Endothelial cell of umbilical vein (primary cell): ENCODE results near the gene ANKRD33B. TPM values are rescaled to one million over a fixed set of nuclear protein-coding genes. Genes with fewer than 3 reads are reported as not detected.

Experiments
- BruUV-seq: library from RNA; stranded (reverse); fragments of 400-500 nt; replicated peaks from 2 replicates; lab custom pipeline; 2021; lab: Mats Ljungman, UMichigan
- CTCF ChIA-PET: fragments of 300-600, 350-600 bp; sonication (Branson Sonifier 250); formaldehyde crosslinking; loops from one replicate; lab custom pipeline; 2021; ENCODE audit warnings: antibody characterized with exemption, inconsistent platforms; lab: Charles Lee
- POLR2A ChIA-PET: fragments of 300-600, 350-600 bp; sonication (Branson Sonifier 250); formaldehyde crosslinking; loops from one replicate; lab custom pipeline; 2021; ENCODE audit warnings: antibody characterized with exemption, inconsistent platforms; lab: Charles Lee
- DNase-seq: peaks from one replicate; pipeline ENCODE4 v3.0.0-alpha.2; 2011; ENCODE audit warnings: low read depth, low spot score
- FAIRE-seq: peaks from 2 replicates; lab custom pipeline; 2011; peaks lifted over from hg19 to GRCh38; lab: Jason Lieb, UNC
- H2AFZ ChIP-seq: 2 replicates; pipeline ENCODE4 v1.6.0; 2012; ENCODE audit warnings: low read depth, low read length, control low read depth, inconsistent platforms
- H3K27ac ChIP-seq: 2 replicates; pipeline ENCODE4 v1.5.1; 2011; ENCODE audit warnings: low read depth, mild to moderate bottlenecking, control low read depth, low read length, moderate library complexity; ENCODE audit not compliant: insufficient read depth
- H3K27me3 ChIP-seq, 2 experiments: 2 replicates each; pipeline versions ENCODE4 v1.6.0 to v1.6.1; 2011; ENCODE audit warnings: low read length in 2 of 2, mixed read lengths in 1 of 2; ENCODE audit not compliant: control insufficient read depth in 2 of 2, insufficient read depth in 2 of 2
- H3K36me3 ChIP-seq, 2 experiments: 2 replicates in 1 of 2; 3 replicates in 1 of 2; pipeline ENCODE4 v1.5.1; 2011; ENCODE audit warnings: low read length in 2 of 2, mild to moderate bottlenecking in 1 of 2, moderate library complexity in 1 of 2; ENCODE audit not compliant: control insufficient read depth in 2 of 2, insufficient read depth in 2 of 2; ENCODE audit errors: extremely low read depth in 1 of 2
- H3K4me1 ChIP-seq: 3 replicates; pipeline ENCODE4 v1.5.1; 2011; ENCODE audit warnings: mild to moderate bottlenecking, low read length; ENCODE audit not compliant: control insufficient read depth, insufficient read depth; ENCODE audit errors: extremely low read depth
- H3K4me2 ChIP-seq: 2 replicates; pipeline ENCODE4 v1.6.1; 2011; ENCODE audit warnings: low read length, control low read depth, mixed read lengths; ENCODE audit not compliant: insufficient read depth
- H3K4me3 ChIP-seq, 3 experiments: fragments of 200-600 bp in 1 of 3; sonication (generic), shearing (Covaris generic) in 1 of 3; replicated peaks in 1 of 3; 2 replicates each; pipeline ENCODE4 v1.5.1; 2011 to 2016; ENCODE audit warnings: control low read depth in 3 of 3, low read length in 3 of 3, mild to moderate bottlenecking in 2 of 3, inconsistent platforms in 1 of 3, low read depth in 1 of 3, moderate library complexity in 1 of 3; ENCODE audit not compliant: insufficient read depth in 1 of 3
- H3K79me2 ChIP-seq: 2 replicates; pipeline ENCODE4 v1.6.0; 2012; ENCODE audit warnings: low read length, inconsistent platforms; ENCODE audit not compliant: control insufficient read depth, insufficient read depth
- H3K9ac ChIP-seq: replicated peaks from 2 replicates; pipeline ENCODE3; 2011; ENCODE audit warnings: low read length, control low read depth; ENCODE audit not compliant: insufficient read depth; ENCODE audit errors: extremely low read depth
- H3K9me1 ChIP-seq: replicated peaks from 3 replicates; pipeline ENCODE4 v1.6.0; 2011; ENCODE audit warnings: mild to moderate bottlenecking, low read length; ENCODE audit not compliant: control insufficient read depth, insufficient read depth; ENCODE audit errors: extremely low read depth
- H3K9me3 ChIP-seq: replicated peaks from 2 replicates; pipeline ENCODE4 v1.5.1; 2012; ENCODE audit warnings: low read length, inconsistent platforms; ENCODE audit not compliant: control insufficient read depth, insufficient read depth
- H4K20me1 ChIP-seq: replicated peaks from 2 replicates; pipeline ENCODE3; 2011; ENCODE audit warnings: mild to moderate bottlenecking, low read length; ENCODE audit not compliant: control insufficient read depth, insufficient read depth; ENCODE audit errors: extremely low read depth
- CTCF ChIP-seq, 2 donors: IDR thresholded peaks; 1 replicate in 1 of 2; 2 replicates in 1 of 2; pipeline ENCODE4 v1.5.1; 2011; ENCODE audit warnings: low read length in 2 of 2, mild to moderate bottlenecking in 2 of 2, moderate library complexity in 2 of 2, control low read depth in 1 of 2, inconsistent platforms in 1 of 2, low read depth in 1 of 2; ENCODE audit not compliant: insufficient read depth in 1 of 2; ENCODE audit errors: extremely low read depth in 1 of 2
- EZH2 ChIP-seq: IDR thresholded peaks from 2 replicates; pipeline ENCODE4 v1.6.1; 2012; ENCODE audit warnings: borderline replicate concordance, low read depth, mild to moderate bottlenecking, moderate library complexity, low read length, inconsistent platforms; ENCODE audit not compliant: severe bottlenecking
- FOS ChIP-seq: IDR thresholded peaks from 2 replicates; pipeline ENCODE4 v1.6.1; 2011; ENCODE audit warnings: mild to moderate bottlenecking, low read length, moderate library complexity, borderline replicate concordance; ENCODE audit not compliant: insufficient read depth
- GATA2 ChIP-seq: IDR thresholded peaks from 2 replicates; pipeline ENCODE4 v1.7.0; 2011; ENCODE audit warnings: low read depth, mild to moderate bottlenecking, moderate library complexity, mixed read lengths, low read length; ENCODE audit not compliant: insufficient read length, insufficient read depth
- JUN ChIP-seq: IDR thresholded peaks from 2 replicates; pipeline ENCODE4 v1.6.1; 2011; ENCODE audit warnings: borderline replicate concordance, low read depth; ENCODE audit not compliant: insufficient read length, insufficient read depth
- MAX ChIP-seq: IDR thresholded peaks from 2 replicates; pipeline ENCODE4 v1.6.1; 2011; ENCODE audit not compliant: insufficient read depth, insufficient read length
- MYC ChIP-seq: IDR thresholded peaks from one replicate; pipeline ENCODE4 v1.6.1; 2011; ENCODE audit warnings: mild to moderate bottlenecking, low read depth, low read length
- POLR2A ChIP-seq: IDR thresholded peaks from 2 replicates; pipeline ENCODE4 v1.6.1; 2012; ENCODE audit warnings: low read depth, mild to moderate bottlenecking, control low read depth, low read length
- POLR2AphosphoS5 ChIP-seq: IDR thresholded peaks from 2 replicates; pipeline ENCODE4 v1.6.1; 2012; ENCODE audit warnings: low read depth, mild to moderate bottlenecking, control low read depth, low read length, moderate library complexity; ENCODE audit not compliant: insufficient read depth
- dilution Hi-C: fragments of 300-500 bp; cut with MboI; formaldehyde crosslinking; loops from one replicate; pipeline ENCODE4 v1.15.0; 2019; ENCODE audit warnings: low sequenced_read_pairs; ENCODE audit not compliant: extremely low pct_ligation_motif_present
- intact Hi-C: fragments of 100-400 bp; cut with micrococcal nuclease; formaldehyde crosslinking; loops from one replicate; pipeline ENCODE4 v1.10.0; 2022
- polyA plus RNA-seq, 4 experiments: library from polyadenylated mRNA; depleted of rRNA in 3 of 4; stranded (reverse) in 3 of 4; unstranded in 1 of 4; fragments of >200 nt; gene quantifications; 2 replicates each; pipeline versions ENCODE4 v1.2.1 to v1.2.3, GENCODE V29; 2011 to 2012; ENCODE audit warnings: missing spikeins in 1 of 4
- total RNA-seq: library from RNA; stranded (reverse); gene quantifications from 2 replicates; pipeline ENCODE4 v1.2.3, GENCODE V29; 2021

Gene ANKRD33B
- total and polyA plus RNA-seq, 2 donors (not counting 3 experiments of a cell fraction or from before 2014, with no cell fraction given) = 2.4 to 5.4 TPM

- H3K9ac ChIP-seq = no peak overlapping the region
- BruUV-seq = no TSS peak
- DNase-seq = no peak
- ChIA-PET POLR2A (no interaction called here), CTCF (no interaction called here)
- H3K4me2 ChIP-seq = no peak overlapping the region
- no peaks in the 10 kb centered on the region for H3K36me3 ChIP-seq
- no peak for TF ChIP-seq POLR2AphosphoS5
- no peak for TF ChIP-seq FOS
- no peak for TF ChIP-seq MAX
- TF ChIP-seq POLR2A = no peak
- no peak for TF ChIP-seq JUN
- no peak for TF ChIP-seq MYC
- TF ChIP-seq GATA2 = no peak
- TF ChIP-seq CTCF (IDR thresholded peaks at IDR 0.05; ENCODE audit: extremely low read depth in 1 of 2, insufficient read depth in 1 of 2, low read depth in 1 of 2, low read length in 2 of 2) = no peak
- no peak for TF ChIP-seq EZH2
- H3K27me3 ChIP-seq = no peaks in the 10 kb centered on the region
- no peaks in the 10 kb centered on the region for H3K79me2 ChIP-seq
- intact Hi-C loops = no loop called here
- no peak for FAIRE-seq
- H2AFZ ChIP-seq = no peak overlapping the region
- dilution Hi-C loops = no loop called here
- no peaks in the 10 kb centered on the region for H3K9me3 ChIP-seq
- no peak overlapping the region for H3K27ac ChIP-seq
- no peak overlapping the region for H3K4me3 ChIP-seq
- H3K4me1 ChIP-seq = peaks cover 3% of the 10 kb centered on the region
- no peaks in the 10 kb centered on the region for H4K20me1 ChIP-seq
- no peaks in the 10 kb centered on the region for H3K9me1 ChIP-seq
Measured at GRCh38 chr5:10532421-10532820, 31.4 kb upstream of the ANKRD33B start.
